NCI-H524 (cell line): ENCODE results near the gene RAB40A.
"Not testable (repeated sequence)": the region's sequence is repeated elsewhere in the genome, so short reads cannot be mapped to it uniquely, and the experiment has no call there.

Experiments
- DNase-seq, 2 experiments: peaks; one replicate each; lab custom pipeline; 2025; lab: John Stamatoyannopoulos, UW

Gene RAB40A

DNA sequence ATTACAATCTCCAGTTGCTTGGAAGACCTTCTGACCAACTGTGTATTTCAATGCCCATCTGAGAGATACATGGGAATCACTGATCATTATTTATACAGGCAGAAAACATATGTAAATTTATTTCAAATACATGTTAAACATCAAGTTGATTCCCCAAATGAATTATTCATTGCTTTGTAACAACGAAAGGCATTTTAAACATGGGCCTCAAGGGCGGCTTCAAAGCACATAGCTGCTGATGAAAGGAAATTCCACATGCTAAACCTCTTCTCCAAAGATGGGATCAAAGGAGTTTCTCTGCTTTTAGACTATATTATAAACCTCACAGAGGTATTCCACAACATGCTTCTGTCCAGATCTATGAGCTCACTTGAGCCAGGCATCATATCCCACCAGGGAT lies 4.3 kb upstream of the RAB40A start:
- DNase-seq = no peak

DNA sequence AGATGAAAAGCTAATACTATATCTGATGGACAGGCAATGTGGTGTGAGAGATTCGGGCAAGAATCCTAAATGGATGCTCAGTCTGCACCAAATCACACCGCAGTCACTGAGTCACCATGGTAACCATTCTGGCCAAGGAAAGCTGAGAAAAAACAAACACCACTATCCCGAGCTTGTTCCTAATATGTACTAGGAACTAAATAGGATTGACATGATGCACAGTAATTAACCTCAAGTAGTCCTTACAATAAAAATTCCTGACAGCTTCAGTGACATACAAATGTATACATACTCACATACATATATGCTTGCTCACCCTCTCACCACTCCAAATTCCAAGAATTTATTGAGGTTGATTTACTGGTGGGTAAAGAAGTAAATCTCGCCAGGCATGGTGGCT lies 1.1 kb upstream of the RAB40A start:
- no peak for DNase-seq

DNA sequence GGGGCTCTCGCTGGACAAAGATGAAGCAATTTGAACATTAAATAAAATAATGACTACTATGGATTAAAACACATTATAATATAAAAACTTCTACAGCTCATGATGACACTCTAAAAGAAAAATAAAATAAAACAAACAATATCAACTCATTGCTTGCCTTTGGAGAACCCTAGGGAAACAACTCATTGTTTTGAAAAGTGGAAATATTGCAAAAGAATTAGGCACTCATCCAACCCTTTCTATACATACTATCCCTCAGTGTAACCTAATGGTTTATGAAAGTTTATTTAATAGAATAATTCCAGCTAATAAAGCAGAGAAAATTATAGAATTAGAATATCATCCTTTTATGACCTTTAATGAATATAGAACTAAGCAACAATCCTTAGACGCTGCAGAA lies 718 bp downstream of the RAB40A start:
- no peak for DNase-seq

DNA sequence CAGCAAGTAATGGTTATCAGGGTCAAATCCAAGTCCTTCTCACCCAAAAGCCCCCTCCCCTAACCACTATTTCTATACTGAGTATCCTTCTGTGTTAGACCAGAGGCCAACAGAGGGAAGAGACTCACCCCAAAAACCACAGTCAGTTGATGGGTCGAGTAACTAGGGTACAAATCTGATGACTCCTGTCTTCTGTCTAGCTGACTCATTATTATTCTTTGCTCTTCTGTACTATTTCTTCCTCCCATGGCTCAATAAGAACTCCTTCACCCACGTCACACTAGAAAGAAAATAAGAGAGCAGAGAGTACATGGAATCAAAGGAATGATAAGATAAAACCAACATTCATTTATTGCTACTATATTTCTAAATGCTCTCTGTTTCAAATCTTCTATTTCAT lies 2.0 kb downstream of the RAB40A start:
- DNase-seq = no peak

DNA sequence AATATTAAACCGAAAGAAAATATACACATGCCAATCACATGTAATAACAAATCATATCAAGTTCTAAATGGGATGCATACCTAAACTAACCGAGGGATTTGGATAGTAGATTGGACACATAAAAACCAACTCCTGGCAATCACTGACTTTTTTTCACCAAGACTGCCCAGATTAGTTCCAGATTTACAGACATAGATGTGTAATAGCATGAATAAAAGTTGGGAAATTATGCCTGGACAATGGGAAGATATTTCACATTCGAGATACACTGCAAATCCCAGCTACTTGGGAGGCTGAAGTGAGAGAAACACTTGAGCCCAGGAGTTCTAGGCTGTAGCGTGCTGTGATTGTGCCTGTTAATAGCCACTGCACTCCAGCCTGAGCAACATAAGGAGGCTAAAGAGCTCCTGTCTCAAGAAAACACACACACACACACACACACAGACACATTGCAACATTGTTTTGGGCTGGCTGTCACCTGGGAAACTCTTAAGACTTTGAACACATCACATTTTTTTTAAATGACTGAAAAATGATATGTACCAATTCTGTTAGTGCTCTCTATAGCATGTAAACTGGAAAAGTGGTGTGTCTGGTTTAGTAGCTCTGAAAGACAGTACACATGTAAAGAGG lies 5.7 kb downstream of the RAB40A start:
- DNase-seq = no peak

DNA sequence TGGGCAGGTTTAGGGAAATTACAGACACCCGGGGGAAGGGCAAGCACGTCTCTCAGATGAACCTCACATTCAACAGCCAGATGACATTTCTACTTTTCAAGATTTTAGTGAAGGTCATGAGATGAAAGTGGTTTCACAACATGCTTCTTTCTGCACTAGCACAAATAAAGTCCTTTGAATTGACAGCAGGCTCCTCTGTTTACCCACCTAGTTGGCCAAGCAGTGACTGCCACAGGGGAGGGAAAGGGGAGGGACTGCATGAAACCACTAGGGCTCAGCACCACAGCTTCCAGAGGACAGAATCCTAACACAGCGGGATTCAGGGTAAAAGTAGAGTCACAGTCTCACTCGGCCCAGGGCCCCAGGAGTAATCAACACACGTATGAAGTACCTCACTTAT lies 6.2 kb downstream of the RAB40A start:
- DNase-seq = no peak

DNA sequence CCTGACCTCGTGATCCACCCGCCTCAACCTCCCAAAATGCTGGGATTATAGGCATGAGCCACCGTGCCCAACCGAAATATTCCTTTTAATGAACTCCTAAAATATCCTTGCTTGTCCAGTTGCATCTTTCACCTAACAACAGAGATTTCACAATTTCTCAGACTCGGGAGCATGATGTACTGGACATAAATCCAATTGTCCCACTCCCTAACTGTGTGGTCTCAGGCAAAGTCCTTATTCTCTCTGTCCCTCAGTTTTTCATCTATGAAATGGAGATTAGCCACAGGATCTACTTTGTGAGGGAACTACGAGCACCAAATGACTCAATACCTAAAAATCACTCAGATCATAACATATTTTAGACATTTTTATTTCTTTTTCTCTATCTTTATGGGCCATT lies 9.3 kb downstream of the RAB40A start:
- no peak for DNase-seq

DNA sequence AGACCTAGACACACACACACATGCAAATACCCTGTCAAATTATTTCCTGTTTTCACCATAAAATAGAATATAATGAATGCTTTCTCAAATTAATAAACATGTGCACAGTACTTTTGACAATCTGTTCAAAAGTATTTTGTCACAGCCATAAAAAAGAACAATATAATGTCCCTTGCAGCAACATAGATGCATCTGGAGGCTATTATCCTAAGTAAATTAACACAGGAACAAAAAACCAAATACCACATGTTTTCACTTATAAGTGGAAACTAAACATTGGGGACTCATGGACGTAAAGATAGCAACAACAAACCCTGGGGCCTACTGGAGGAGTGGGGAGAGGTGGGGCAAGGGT lies 15.5 kb downstream of the RAB40A start:
- no peak for DNase-seq

DNA sequence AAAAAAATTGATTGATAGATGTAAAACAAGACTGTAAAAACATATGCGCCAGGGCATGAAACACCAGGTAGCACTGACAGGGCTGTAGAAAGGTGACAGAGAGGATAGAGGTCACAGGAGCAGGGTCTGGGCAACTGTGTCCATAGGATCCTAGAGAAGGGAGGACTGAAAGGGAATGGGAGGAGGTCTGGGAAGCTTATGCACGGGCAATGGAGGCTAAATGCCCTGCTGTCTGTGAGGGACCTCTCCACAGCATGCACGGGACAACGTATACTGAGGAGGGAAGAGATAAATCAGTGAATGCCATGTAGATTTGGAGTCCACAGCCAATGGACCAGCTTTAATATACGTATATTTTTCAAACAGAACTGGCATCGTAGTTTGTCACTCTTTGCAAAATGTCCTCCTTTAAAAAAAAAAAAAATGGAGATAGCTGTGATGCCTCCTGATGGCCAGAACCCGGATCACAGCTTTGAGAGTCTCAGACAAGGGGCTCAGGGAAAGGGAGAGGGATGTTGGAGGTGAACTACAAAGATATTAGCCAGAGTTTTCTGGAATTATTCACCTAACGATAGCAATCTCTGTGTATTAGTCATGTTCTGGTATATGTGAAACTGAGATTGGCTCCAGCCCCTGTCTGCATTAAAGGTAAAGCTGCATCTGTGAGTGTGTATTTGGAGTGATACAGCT lies 16.0 kb downstream of the RAB40A start:
- no peak for DNase-seq

DNA sequence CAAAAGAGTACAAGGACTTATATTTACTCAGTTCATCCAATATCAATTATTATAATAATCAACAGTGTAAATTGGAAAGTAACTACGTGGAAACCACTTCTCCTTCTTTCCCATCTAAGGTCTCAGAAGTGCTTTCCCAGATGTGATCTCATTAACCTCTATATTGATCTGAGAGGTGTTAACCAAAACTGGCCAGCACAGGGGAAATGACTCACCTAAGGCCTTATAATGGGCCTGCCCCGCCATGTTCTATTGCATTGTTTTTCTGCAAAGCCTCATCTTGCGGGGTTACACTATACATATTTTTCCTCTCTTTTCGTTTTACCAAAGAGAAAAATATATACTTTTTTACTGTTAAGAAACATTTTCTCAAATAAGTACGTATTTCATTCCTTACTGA lies 20.5 kb downstream of the RAB40A start:
- no peak for DNase-seq

DNA sequence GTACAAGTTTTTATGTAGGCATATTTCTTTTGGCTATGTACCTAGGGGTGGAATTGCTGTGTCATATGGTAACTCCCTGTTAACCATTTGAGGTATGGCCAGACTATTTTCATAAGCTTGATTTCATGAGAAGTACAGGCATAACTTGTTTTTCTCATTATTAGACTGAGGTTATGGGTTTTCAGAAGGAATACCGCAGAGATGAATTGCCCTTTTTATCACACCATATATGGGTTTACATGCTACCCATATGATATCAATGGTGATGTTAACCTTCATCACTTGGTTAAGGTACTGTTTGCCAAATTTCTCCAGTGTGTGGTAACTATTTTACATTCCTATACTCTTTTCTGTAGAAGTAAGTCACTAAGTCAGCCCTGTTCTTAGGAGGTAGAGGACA lies 23.5 kb downstream of the RAB40A start:
- DNase-seq = no peak

DNA sequence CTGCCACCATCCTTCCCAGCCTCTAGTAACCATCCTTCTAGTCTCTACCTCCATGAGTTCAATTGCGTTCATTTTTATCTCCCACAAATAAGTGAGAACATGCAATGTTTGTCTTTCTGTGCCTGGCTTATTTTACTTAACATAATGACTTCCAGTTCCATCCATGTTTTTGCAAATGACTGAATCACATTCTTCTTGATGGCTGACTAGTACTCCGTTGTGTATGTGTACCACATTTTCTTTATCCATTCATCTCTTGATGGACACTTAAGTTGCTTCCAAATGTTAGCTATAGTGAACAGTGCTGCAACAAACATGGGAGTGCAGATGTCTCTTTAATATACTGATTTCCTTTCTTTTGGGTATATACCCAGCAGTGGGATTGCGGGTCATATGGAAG lies 25.7 kb downstream of the RAB40A start:
- DNase-seq = not testable (repeated sequence)

DNA sequence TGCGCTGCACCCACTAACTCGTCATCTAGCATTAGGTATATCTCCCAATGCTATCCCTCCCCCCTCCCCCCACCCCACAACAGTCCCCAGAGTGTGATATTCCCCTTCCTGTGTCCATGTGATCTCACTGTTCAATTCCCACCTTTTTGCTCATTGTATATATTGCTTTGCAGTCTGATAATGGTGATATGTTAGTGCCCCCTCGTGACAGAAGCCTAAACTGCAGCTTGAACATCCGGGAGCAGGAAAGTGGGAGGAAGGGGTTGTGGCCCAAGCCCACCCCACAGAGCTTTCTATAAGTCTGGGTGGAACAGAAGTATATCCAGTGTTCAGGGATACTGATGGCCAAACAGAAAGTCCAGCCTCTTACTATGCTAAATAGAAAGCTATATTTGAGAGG lies 29.6 kb downstream of the RAB40A start:
- DNase-seq = peak in 1 of 2 experiments; percentile 54

DNA sequence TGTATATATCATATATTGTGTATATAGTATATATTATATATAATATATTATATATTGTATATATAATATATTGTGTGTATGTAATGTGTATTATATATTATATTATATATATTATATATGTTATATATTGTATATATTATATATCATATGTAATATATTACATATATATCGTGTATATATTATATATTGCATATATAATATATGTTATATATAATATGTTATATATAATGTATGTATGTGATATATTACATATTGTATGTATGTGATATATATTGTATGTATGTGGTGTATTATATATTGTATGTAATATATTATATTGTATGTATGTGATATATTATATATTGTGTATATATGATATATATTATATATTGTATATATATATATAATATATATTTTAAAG lies 30.5 kb downstream of the RAB40A start:
- no peak for DNase-seq

DNA sequence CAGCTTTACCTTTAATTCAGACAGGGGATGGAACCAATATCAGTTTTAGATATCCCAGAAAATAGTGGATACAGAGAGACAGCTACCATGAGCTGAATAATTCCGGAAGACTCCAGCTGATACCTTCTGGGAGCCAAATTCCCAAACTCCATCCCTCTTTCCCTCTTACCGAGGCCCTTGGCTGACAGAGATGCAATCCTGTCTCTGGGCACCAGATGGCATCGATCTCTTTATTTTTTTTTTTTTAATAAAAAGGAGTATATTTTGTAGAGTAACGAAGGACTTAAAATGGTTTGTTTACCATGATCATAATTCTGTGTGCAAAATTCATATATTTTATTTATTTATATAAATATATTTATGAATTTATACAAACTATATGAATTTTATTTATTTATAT lies 31.0 kb downstream of the RAB40A start:
- DNase-seq = peak in 1 of 2 experiments; percentile 4

DNA sequence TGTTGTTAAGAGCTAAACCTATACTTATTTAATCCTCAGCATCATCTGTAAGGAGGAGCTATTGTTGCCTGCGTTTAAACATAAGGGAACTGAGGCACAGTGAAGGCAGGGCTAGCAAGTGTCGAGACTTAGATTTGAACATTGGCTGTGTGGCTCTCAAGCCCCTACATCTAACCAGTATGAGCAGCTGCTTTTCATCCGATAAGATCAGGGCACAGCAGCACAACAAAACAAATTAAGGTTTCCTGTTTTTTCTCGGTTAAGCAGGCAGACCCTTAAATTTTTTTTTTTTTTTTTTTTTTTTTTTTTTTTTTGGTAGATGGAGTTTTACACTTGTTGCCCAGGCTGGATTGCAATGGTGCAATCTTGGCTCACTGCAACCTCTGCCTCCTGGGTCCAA lies 35.6 kb downstream of the RAB40A start:
- DNase-seq = no peak

DNA sequence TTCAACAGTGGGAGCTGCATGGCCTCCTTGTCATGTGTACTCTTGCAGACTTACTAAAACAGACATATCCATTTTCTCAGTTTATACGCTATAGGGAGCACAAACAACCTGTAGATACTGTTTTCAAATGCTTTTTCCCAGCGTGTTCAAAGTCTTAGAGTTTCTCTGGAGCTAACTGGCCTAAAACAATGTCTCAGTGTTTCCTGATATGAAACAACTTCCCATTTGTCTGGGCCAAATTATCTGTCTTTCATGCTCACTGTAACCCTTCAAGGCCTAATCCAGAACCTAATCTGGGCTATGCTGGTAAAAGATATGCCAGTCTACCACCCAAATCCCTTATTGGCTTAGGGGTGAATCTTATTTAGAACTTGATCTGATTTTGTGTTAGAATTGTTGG lies 38.8 kb downstream of the RAB40A start:
- DNase-seq = no peak

DNA sequence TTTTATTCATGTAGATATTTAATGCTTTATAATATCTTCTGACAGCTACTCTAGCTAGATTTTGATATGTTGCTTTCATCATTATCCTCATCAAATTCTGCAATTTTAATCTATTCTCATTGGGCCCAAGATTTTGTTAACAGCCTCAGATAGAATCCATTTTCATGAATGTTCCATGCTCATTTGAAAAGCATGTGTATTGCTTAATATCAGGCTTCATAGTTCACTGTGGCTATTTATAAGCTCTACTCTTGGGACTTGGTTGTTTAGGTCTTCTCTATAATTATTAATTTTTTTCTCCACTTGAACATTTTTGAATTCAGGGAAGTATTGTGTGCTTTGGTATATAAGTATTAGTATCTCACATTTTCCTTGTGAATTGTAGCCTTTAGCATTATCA lies 41.8 kb downstream of the RAB40A start:
- DNase-seq = no peak

DNA sequence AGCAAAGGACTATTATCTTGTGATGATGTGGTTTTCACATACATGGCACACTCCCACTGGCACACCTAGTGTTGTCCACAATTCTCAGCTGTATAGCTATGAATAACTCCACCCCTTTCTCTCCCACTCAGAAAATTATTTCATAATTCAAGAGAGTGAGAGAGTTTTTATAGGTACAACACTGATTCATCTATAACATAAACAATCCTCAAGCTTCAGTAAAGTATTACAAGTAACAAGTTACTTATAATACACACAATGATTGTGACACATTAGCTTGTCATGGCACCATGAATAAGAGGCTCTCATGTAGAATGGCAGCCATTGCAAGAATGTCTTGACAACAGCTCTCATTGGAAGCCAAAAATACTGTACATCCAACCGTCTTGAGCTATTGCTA lies 43.9 kb downstream of the RAB40A start:
- no peak for DNase-seq

DNA sequence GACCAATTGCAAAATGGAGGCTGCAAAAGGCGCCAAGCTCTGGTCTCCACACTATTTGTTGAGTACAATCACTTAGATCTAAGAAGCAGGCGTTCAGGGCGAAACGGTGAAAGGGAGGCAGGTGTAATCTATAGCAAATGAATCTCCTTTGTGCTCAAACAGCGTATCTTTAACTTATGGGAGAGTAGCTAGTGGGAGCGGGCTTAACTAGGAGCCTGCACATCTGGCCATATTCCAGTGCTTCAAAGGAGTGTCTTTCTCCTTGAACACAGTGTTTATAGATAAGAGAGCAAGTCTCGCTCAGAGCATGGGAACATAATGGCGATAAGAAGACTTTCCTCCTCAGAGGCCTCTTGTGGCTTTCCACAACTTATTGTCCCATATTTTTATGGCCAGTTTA lies 49.3 kb downstream of the RAB40A start:
- not testable (repeated sequence) for DNase-seq

DNA sequence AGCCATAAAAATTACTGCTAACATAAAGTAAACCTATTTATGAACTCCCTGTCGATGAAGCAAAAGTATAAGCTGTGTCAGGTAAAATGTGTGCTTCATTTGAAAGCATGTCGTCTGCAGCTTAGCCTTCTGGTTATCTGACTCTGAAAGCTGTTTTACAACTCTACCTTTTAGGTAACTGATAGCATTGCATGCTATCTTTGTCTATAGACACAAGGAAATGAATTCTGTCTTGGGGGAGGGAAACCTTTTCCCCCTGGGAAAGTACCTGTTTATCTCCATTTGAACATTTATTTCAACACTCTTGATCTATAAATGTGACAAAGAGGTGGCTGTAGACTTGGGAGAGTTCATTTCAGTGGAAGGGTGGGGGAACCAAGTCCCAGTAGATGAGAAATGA lies 51.4 kb downstream of the RAB40A start:
- DNase-seq = no peak

DNA sequence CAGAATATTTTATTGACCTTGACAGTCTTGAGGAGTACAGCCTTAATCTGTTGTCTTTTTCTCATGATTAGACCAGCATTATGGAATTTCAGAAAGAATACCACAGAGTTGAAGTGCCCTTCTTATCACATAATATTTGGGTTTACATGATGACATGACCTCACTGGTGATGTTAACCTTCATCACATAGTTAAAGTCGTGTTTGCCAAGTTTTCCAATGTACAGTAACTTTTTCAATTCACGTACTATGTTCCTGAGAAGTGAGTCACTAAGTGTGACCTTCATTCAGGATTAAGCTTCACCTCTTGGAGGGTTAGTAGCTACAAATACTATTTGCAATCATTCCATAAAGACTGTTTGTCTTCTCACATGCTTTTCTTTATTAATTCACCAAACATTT lies 52.1 kb downstream of the RAB40A start:
- DNase-seq = no peak

DNA sequence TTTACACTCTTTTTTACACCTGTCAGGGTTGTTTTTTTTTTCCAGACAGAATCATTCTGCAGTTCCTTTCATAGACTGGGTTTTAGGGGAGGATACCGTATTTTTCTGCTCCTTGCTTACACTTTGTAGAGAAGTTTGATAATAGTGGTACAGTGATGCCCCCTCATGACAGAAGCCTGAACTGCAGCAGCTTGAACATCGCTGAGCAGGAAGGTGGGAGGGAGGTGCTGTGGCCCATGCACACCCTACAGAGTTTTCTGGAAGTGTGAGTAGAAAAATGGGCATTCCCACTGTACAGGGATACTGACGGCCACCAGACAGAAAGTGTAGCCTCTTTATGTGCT lies 54.5 kb downstream of the RAB40A start:
- peak; percentile 32 to 74 for DNase-seq

DNA sequence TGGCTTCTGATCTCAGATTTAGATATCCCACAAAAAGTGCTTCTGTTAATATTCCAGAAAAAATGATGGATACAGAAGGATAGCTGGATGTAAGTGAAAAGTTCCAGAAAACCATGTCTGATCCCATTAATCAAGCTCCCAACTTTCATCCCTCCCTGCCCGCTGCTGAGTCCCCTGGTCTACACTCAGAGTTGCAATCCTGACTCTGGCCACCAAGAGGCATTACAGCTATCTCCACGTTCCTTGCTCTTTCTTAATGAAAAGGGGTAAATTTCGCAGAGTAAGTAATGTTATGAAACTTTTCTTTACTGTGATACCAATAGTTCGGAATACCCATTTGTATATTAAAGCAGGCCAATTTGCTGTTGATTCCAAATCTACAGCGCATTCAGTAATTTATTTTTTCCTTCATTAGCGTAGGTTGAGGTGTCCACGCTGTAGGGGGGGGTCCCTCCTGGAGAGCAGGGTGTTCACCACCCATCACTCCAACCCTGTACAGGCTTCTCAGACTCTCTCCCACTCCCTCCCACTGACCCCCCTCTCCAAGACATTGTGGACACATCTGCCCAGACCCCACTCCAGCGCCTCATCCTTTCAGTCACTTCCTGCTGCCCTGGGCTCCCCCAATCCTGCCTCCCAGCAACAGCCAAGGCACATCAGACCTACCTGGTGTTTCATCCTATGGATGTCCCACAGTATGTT lies 55.1 kb downstream of the RAB40A start:
- peak in 1 of 2 experiments; percentile 46 for DNase-seq
